ENCODE results near the gene RASSF8.

- TF ChIP-seq, protein P1, sequence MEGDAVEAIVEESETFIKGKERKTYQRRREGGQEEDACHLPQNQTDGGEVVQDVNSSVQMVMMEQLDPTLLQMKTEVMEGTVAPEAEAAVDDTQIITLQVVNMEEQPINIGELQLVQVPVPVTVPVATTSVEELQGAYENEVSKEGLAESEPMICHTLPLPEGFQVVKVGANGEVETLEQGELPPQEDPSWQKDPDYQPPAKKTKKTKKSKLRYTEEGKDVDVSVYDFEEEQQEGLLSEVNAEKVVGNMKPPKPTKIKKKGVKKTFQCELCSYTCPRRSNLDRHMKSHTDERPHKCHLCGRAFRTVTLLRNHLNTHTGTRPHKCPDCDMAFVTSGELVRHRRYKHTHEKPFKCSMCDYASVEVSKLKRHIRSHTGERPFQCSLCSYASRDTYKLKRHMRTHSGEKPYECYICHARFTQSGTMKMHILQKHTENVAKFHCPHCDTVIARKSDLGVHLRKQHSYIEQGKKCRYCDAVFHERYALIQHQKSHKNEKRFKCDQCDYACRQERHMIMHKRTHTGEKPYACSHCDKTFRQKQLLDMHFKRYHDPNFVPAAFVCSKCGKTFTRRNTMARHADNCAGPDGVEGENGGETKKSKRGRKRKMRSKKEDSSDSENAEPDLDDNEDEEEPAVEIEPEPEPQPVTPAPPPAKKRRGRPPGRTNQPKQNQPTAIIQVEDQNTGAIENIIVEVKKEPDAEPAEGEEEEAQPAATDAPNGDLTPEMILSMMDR (IDR thresholded peaks at IDR 0.05), result no peak
- no peak for TF ChIP-seq EP300 (IDR thresholded peaks at IDR 0.05)
Measured at GRCh38 chr12:26034371-26035142, 76.1 kb downstream of the RASSF8 start.
